GM18508 (cell line): ENCODE data around the gene OAT.

Experiments used
- ATAC-seq: cut with Tn5 transposase; IDR thresholded peaks from one replicate; pipeline ENCODE4 v1.9.1; 2021; ENCODE audit warnings: moderate number of reproducible peaks; ENCODE audit not compliant: insufficient read depth, unreplicated experiment

The OAT gene

DNA sequence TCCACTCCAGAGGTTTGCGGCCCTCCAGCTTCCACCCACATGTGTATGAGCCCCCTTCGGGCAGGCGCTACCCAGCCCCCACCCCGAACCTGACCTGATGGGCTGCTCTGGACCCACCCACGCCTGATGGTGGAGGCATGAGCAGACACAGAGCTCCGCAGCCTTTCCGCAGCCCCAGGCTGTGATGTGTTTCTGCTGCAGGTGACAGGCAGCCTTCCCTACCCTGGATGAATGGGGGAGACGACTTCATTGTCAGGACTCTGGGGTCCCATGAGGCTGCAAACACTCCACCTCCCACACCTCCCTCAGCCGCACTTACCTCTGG lies 61.2 kb downstream of the OAT start:
- no peak for ATAC-seq

DNA sequence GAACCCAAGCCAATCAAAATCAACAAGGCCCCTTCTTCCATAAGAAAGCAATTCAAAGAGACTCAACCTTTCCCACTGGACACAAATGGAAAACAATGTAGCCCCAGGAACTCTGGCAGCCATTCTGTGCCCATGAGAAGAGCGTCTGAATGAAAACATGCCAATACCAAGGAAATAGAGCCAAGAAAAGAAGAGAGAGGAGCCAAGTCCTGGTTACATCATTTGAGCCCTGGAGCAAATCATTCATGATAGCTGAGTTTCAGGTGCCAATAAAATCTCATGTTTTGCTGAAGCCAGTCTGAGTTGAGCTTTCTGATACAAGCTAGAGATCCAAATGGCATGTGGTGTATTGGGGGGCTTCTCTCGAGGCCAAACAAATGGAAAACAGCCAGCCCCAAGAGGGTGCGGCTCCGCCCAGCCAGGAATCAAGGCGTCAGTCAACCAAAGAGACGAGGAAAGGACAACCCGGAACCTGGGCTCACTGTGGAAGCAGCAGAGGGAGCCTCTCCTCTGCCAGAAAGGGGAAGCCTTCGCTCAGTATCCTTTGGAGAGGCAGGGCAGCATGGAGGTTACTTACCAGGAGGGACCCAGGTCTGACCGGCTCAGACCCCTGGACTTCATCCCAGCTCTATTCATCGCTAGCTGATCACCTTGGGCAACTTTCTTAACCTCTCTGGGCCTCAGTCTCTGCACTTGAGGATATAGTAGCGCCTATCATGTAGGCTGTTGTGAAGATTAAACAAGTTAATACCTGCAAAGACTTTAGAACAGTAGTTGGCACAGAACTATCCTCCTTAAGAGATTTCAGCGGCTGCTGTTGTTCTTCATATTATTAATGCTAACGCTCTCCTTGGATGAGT lies 61.8 kb downstream of the OAT start:
- no peak for ATAC-seq

DNA sequence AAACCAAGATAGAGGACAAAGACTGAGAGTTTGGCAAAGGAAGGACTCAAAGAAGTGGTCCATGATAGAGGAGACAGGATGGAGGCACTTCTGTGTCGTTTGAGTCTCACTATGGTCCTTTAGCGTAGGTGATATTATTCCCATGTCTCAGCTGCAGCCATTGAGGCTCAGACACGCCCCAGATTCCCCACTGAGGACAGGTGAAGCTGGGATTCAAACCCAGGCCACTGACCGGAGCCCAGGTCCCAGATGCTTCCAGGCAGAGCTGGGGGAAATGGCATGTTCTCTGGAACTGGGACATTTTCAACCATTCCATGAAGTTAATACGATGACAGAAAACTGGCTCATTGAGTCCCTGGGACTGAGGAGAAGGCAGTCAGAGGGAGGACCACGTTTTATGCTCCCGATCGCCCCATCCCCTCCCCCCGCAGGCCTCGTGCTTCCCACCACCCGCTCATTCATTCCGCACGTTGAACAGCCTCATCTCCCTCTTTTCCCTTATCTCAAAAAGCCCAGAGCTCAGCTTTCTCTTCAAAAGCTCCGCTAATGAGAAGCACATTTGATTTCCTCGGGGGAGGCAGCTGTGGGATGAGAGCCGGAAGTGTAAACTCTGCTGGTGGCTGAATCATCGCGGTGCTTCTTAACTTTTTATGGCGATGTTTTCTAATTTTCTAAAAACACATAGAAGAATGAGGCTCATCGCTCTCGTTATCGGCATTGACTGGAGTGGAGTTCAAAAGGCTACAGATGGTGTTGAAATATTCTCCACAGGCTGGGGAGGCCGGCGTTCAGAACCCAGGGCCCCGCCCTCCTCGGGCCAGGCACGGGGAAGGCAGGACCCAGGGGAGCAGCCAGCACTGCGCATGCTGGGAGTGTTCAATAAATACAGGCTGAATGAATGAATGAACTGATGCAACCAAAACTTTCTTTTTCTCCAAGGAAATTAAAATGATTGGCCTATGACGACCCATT lies 64.0 kb downstream of the OAT start:
- no peak for ATAC-seq

DNA sequence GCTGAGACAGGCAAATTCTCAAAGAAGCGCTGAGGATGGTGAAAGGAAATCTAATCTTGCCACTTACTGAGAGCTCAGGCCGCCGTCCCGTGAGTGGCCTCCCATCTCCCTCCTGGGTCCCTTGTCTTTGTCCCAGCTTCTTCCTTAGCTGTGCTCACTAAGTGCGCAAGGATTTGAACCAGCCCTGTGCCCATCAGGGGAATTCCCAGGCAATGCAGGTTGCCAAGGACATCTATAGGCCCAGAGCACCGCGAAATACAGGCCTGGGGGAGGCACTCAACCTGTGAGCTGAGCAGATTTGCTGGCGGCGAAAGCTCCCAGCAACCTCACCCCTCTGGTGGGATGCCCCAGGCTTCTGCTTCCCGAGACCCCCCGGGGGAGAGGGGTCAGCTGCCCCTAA lies 64.8 kb downstream of the OAT start:
- no peak for ATAC-seq

DNA sequence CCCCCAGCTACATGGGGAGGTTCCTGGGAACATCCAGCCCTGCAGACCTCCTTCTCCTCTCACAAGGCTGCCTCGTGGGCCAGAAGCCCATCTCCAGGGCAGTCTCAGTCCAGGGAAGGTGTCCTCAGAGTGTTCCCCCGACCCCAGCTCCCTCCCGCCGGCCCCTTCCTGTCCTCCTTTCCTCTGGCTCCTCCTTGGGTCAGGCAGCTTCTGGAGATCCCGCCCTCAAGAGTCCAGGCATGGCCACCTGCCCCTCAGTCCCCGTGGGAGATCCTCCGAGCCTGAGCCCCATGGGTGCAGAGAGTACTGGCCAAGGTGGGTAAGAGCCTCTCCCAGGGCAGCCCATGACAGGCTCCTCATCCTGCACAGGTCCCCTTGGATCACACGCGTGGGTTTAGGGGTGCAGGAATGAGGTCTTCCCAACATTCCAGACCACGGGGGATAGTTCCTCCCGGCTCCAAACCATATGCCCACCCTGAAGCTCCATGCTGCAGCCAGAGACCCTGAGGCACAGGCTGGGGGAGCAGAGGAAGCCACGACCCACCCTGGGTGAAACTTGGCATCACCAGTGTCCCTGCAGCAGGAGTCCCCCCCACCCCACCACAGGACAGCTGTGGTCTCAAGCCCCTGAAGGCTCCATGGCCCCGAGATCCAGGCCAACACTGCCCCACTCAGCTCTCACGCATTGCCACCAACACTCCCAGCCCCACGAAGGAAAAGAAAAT lies 65.5 kb downstream of the OAT start:
- no peak for ATAC-seq

DNA sequence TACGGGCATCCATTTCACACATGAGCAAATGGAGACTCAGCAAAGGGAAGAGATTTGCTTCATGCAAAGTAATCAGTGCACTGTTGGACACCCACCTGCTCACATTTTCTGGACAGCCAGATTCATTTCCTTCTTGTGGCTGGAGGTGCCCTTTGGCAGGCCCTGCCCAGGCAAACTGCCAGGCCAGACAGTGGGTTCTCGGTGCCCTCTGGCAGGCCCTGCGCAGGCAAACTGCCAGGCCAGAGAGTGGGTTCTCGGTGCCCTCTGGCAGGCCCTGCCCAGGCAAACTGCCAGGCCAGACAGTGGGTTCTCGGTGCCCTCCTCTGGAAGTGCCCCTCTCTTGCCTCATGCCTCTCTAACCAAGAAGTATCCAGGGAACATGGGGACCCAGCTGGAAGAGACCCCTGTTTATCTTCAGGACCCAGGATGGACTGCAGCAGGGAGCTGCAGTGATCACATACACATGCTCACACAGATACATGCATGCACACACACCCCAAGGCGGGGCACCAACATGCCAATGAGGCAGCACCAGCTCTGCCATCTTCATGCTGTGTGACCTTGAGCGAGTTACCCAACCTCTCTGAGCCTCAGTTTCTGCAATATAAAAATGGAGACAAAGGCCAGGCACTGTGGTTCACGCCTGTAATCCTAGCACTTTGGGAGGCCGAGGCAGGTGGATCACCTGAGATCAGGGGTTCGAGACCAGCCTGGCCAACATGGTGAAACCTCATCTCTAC lies 67.1 kb downstream of the OAT start:
- ATAC-seq, result no peak

DNA sequence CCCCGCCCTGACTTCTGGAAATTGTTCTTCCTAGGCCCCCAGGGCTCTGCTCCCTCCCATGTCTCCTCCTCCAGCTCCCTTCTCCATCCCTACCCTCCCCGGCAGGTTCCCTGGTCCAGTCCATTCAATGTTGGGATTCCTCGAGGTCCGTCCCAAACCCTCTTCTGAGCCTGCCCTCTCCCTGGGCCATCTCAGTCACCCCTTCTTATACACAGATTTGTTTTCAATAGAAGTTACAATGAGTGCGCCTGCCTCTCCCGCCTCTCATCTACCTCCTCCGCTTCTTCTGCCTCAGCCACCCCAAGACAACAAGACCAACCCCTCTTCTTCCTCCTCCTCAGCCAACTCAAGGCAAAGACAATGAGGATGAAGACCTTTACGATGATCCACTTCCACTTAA lies 67.9 kb downstream of the OAT start:
- ATAC-seq, result no peak

DNA sequence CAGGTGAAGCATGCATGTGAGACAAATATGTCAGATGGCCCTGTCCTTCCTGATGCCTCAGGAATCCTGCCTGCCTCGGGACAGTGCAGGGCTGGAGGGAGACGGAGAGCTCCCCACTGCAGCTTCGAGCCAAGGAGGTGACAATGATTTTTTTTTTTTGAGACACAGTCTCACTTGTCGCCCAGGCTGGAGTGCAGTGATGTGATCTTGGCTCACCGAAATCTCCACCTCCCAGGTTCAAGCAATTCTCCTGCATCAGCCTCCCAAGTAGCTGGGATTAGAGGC lies 68.8 kb downstream of the OAT start:
- ATAC-seq, result no peak

DNA sequence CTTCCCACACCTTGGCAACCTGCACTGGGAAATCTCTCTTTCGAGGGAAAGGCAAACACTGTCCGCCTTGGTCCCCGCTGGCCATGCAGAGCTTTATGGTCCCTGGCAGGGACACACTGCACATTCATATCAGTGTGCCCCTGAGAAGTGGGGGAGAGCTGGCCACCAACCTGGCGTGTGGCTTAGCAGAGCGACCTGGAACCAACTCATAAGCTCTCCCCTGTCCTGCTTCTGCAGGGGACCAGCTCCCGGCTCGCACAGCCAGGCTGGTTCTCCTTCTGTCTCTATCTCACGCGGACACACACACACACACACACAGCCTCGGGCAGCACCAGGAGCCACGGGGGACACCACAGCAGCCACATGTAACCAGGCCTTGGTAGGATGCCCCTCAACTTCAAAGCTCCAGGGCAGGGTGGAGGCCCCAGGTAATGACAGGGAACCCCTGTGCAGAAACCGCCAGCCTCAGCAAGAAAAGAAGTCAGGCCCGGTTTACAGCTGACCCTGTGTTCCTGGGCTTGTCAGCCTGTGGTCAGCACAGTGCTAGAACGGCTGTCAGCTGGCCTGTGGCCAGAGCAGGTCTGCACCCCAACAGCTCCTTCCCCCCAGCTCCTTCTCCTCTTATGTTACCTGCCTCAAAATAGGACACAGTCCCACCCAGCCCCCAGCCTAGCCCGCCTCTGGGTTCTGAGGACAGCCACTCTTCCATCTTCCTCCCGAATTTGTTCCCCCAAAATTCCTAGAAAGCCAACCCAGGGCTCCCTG lies 69.3 kb downstream of the OAT start:
- no peak for ATAC-seq

DNA sequence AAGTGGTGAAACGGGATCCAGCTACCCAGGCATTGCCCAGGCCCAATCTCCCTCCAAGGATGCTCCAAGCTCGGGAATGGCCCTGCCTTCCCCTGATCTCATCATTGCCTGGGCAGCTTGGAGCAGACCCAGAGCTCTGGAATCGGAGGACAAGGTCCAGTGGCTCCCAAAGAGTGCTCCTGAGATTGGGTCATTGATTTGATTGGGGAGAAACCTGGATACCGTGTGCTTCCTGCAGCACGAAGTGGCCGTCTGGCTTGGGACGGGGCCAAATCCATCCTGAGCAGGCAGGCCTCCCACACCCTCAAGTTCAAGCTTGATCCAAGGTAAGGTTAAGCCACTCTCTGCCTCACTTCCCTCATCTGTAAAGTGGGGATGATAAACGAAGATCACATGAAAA lies 69.9 kb downstream of the OAT start:
- no peak for ATAC-seq

DNA sequence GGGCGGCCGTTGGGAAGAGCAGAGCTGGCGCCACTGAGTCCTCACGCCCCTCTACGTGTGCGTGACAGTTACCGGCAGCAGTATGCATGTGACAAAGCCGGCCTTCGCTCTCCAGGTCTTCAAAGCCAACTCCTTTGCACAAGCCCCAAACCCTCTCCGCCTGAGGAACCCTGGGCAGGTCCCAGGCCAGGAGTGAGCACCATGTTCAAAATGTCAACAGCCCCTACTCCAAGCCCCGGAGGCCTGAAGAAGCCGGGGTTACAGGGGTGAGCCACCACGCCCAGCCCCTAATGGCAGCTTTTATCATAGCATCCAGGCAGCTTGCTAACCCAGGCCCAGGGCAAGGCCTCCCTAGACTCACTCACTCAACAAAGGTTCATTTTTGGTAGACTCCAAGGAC lies 70.8 kb downstream of the OAT start:
- no peak for ATAC-seq
